ENCODE results near the gene MYO3A.
"Not testable (repeated sequence)": the region's sequence is repeated elsewhere in the genome, so short reads cannot be mapped to it uniquely, and the experiment has no call there.

MYO3A gene

DNA sequence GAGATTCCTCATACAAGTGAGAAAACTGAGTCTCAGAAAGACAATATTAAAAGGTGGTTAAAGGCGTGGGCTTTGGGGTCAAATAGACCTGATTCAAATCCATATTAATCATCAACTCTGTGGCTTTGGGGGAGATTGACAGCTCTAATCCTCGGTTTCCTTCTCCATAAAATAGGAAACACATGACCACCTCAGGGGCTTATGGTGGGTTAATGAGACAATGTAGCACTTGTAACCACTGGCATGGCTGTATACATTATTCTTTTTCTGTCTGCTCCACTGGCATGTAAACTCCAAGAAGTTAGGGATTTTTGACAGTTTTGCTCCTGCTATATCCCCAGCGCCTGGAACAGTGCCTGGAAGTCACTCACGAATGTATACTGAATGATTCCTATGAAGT lies 161.8 kb downstream of the MYO3A start:
- H3K4me1 ChIP-seq (ENCODE audit: control insufficient read depth, insufficient read depth, low read length): no peaks in the 10 kb centered on the region
- H3K36me3 ChIP-seq (ENCODE audit: control insufficient read depth, insufficient read depth, low read length): no peaks in the 10 kb centered on the region
- no peaks in the 10 kb centered on the region for H3K9me3 ChIP-seq (ENCODE audit: control insufficient read depth, low read length)
- no peaks in the 10 kb centered on the region for H3K27me3 ChIP-seq (ENCODE audit: control insufficient read depth, insufficient read depth, low read length)
- H3K4me3 ChIP-seq (ENCODE audit: low read length): no peak overlapping the region
- H3K9ac ChIP-seq (ENCODE audit: low read length): no peak overlapping the region

DNA sequence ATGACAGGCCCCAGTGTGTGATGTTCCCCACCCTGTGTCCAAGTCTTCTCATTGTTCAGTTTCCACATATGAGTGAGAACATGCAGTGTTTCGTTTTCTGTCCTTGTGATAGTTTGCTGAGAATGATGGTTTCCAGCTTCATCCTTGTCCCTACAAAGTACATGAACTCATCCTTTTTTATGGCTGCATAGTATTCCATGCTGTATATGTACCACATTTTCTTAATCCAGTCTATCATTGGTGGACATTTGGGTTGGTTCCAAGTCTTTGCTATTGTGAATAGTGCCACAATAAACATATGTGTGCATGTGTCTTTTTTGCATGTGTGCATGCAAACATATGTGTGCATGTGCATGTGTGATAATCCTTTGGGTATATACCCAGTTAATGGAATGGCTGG lies 163.5 kb downstream of the MYO3A start:
- H3K9ac ChIP-seq (ENCODE audit: low read length); H3K4me3 ChIP-seq (ENCODE audit: low read length); H3K9me3 ChIP-seq (ENCODE audit: control insufficient read depth, low read length); H3K36me3 ChIP-seq (ENCODE audit: control insufficient read depth, insufficient read depth, low read length); H3K4me1 ChIP-seq (ENCODE audit: control insufficient read depth, insufficient read depth, low read length); H3K27me3 ChIP-seq (ENCODE audit: control insufficient read depth, insufficient read depth, low read length): not testable (repeated sequence)

DNA sequence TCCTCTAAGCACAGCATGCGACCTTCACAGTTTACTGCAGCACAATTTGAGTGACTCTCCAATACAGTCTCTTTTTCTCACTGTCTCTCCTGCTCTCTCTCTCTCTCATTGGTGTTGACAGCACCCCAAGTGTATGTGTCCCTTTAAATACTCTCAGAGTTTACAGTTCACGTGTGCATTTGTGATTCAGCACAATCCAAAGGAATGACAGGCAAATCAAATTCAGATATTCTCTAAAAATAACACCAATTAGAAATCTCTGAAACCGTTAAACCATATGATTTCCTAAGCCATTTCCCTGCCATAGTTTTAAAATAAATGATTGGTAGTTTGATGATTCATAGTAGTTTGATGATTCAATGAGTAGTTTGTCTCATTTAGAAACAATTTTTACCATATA lies 178.5 kb downstream of the MYO3A start:
- no peaks in the 10 kb centered on the region for H3K4me1 ChIP-seq (ENCODE audit: control insufficient read depth, insufficient read depth, low read length)
- no peaks in the 10 kb centered on the region for H3K9me3 ChIP-seq (ENCODE audit: control insufficient read depth, low read length)
- H3K9ac ChIP-seq (ENCODE audit: low read length): no peak overlapping the region
- H3K36me3 ChIP-seq (ENCODE audit: control insufficient read depth, insufficient read depth, low read length): no peaks in the 10 kb centered on the region
- no peaks in the 10 kb centered on the region for H3K27me3 ChIP-seq (ENCODE audit: control insufficient read depth, insufficient read depth, low read length)
- H3K4me3 ChIP-seq (ENCODE audit: low read length): no peak overlapping the region

DNA sequence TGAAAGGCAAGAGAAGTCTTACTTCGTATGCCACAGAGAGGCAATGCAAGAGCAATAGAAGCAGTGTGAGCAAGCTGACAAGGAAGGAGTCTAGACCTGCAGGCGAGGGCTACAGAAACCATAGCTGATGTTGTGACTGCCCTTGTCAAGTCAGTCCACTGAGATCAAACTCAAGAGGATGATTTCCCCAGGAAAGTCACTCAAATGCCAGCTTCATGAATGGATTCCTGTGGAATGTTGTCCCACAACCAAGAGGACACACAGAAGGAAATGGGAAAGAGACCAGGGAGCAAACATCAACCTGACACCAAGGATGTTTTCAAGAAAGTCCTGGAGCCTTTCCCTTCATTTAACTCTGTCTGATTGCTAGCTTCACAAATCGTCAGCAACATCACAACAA lies 204.6 kb downstream of the MYO3A start:
- Histone ChIP-seq H3K4me3 (ENCODE audit: low read length) (no peak overlapping the region), H3K9me3 (ENCODE audit: control insufficient read depth, low read length) (no peaks in the 10 kb centered on the region), H3K9ac (ENCODE audit: low read length) (no peak overlapping the region), H3K4me1 (ENCODE audit: control insufficient read depth, insufficient read depth, low read length) (no peaks in the 10 kb centered on the region), H3K27me3 (ENCODE audit: control insufficient read depth, insufficient read depth, low read length) (no peaks in the 10 kb centered on the region), H3K36me3 (ENCODE audit: control insufficient read depth, insufficient read depth, low read length) (no peaks in the 10 kb centered on the region)

DNA sequence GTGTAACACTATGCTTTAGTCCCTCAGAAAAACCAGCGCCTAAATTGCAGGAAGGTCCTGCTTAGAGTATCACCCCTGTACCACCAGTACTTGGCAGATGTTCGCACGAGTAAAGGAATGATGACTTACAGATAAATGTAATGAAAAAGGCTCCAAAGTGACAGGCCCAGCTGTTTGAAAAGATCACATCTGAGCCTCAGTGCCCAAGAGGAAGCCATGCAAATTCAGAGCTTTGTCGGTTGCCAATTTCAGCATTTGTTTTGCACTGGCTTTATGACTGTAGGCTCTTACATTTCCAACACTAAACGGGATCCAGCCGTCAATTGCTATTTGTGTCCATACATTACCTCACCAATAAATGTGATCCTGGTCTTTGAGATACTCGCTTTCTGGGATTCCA lies 222.0 kb downstream of the MYO3A start:
- H3K36me3 ChIP-seq (ENCODE audit: control insufficient read depth, insufficient read depth, low read length): no peaks in the 10 kb centered on the region
- H3K27me3 ChIP-seq (ENCODE audit: control insufficient read depth, insufficient read depth, low read length): no peaks in the 10 kb centered on the region
- H3K9ac ChIP-seq (ENCODE audit: low read length): no peak overlapping the region
- H3K9me3 ChIP-seq (ENCODE audit: control insufficient read depth, low read length): no peaks in the 10 kb centered on the region
- H3K4me3 ChIP-seq (ENCODE audit: low read length): no peak overlapping the region
- H3K4me1 ChIP-seq (ENCODE audit: control insufficient read depth, insufficient read depth, low read length): no peaks in the 10 kb centered on the region

DNA sequence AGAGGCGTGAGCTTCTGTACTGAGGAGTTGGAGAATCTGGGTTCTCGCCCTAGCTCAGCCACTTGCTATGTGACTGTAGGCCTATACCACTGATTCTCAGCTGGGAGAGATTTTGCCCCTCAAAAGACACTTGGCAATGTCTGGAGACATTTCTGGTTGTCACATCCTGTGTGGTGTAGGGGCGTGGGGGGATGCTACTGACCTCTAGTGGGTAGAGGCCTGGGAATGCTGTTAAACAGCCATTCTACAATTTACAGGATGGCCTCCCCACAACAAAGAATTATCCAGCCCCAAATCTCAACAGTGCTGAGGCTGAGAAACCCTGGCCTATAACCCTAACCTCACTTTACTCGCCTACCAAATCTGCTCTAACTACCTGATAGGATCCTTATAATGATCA lies 223.7 kb downstream of the MYO3A start:
- Histone ChIP-seq H3K4me1 (ENCODE audit: control insufficient read depth, insufficient read depth, low read length) (no peaks in the 10 kb centered on the region), H3K27me3 (ENCODE audit: control insufficient read depth, insufficient read depth, low read length) (no peaks in the 10 kb centered on the region), H3K4me3 (ENCODE audit: low read length) (no peak overlapping the region), H3K36me3 (ENCODE audit: control insufficient read depth, insufficient read depth, low read length) (no peaks in the 10 kb centered on the region), H3K9me3 (ENCODE audit: control insufficient read depth, low read length) (no peaks in the 10 kb centered on the region), H3K9ac (ENCODE audit: low read length) (no peak overlapping the region)

DNA sequence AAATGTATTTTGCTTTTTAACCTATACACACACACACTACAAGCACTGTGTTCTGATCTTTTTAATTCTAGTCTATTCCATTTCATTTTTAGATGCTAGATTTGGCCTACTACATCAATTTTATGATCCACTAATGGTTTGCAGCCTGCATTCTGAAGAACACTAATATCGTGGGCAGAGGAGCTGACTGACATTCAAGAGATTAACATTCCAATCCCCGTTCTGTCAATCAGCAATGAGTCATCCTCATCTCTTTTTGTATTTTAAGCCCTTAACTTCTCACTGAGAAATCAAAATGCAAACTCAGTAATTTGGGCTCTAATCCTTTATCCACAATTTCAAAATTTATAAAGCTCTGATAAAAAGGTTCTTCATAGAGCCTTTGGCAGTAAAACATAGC lies 235.4 kb downstream of the MYO3A start:
- Histone ChIP-seq H3K9me3 (ENCODE audit: control insufficient read depth, low read length) (no peaks in the 10 kb centered on the region), H3K4me1 (ENCODE audit: control insufficient read depth, insufficient read depth, low read length) (no peaks in the 10 kb centered on the region), H3K27me3 (ENCODE audit: control insufficient read depth, insufficient read depth, low read length) (no peaks in the 10 kb centered on the region), H3K9ac (ENCODE audit: low read length) (no peak overlapping the region), H3K4me3 (ENCODE audit: low read length) (no peak overlapping the region), H3K36me3 (ENCODE audit: control insufficient read depth, insufficient read depth, low read length) (no peaks in the 10 kb centered on the region)

DNA sequence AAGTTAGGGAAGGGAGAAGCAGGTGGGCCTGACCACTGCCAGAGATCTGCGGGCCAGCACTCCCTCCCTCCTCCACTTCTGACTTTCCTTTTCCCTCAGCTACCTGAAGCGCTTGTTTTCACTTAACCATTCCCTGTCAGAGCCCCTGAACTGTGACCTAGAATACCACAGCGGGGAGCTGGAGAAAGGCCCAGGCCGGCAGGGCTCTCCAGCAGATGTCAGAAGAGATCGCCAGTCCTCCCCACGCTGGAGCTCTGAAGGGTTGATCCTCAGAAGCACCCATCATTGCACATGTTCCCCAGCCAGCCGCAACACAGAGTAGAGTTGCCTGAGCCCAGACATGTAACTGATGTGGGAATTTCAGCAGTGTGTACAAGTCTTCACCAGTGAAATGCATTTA lies 238.1 kb downstream of the MYO3A start:
- H3K9me3 ChIP-seq (ENCODE audit: control insufficient read depth, low read length): no peaks in the 10 kb centered on the region
- no peaks in the 10 kb centered on the region for H3K4me1 ChIP-seq (ENCODE audit: control insufficient read depth, insufficient read depth, low read length)
- no peaks in the 10 kb centered on the region for H3K36me3 ChIP-seq (ENCODE audit: control insufficient read depth, insufficient read depth, low read length)
- H3K27me3 ChIP-seq (ENCODE audit: control insufficient read depth, insufficient read depth, low read length): no peaks in the 10 kb centered on the region
- H3K4me3 ChIP-seq (ENCODE audit: low read length): no peak overlapping the region
- H3K9ac ChIP-seq (ENCODE audit: low read length): no peak overlapping the region

DNA sequence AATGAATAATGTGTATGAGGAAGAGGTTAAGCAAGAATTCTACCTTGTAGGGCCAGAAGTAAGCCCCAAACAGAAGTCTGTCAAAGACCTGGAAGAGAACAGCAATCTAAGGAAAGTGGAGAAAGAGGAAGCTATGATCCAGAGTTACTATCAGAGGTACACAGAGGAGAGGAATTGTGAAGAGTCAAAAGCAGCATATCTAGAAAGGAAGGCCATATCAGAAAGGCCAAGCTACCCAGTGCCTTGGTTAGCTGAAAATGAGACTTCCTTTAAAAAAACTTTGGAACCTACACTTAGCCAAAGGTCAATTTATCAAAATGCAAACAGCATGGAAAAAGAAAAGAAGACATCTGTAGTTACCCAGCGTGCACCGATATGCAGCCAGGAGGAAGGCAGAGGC lies 239.8 kb downstream of the MYO3A start:
- H3K27me3 ChIP-seq (ENCODE audit: control insufficient read depth, insufficient read depth, low read length): no peaks in the 10 kb centered on the region
- no peak overlapping the region for H3K4me3 ChIP-seq (ENCODE audit: low read length)
- no peaks in the 10 kb centered on the region for H3K4me1 ChIP-seq (ENCODE audit: control insufficient read depth, insufficient read depth, low read length)
- no peak overlapping the region for H3K9ac ChIP-seq (ENCODE audit: low read length)
- no peaks in the 10 kb centered on the region for H3K36me3 ChIP-seq (ENCODE audit: control insufficient read depth, insufficient read depth, low read length)
- H3K9me3 ChIP-seq (ENCODE audit: control insufficient read depth, low read length): no peaks in the 10 kb centered on the region

DNA sequence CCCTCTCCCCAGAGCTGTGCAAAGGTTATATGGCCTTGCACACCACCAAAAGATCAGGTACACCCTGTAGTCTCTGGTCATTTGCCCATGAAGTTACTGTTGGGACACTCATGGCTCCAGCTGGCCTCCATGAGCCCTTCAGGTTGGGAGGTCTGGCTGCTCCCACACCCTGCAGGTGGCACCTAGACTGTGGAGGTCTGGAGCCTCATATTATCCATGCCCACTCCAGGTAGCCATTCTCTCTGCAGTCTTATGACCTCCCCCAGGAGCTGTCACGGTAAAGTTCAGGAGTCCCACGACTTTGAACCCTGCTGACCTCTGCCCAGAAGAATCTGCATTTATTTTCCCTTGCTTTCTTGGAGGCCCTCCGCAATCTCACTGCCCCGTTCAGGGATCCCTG lies 243.3 kb downstream of the MYO3A start:
- H3K36me3 ChIP-seq (ENCODE audit: control insufficient read depth, insufficient read depth, low read length): no peaks in the 10 kb centered on the region
- no peaks in the 10 kb centered on the region for H3K27me3 ChIP-seq (ENCODE audit: control insufficient read depth, insufficient read depth, low read length)
- H3K9ac ChIP-seq (ENCODE audit: low read length): no peak overlapping the region
- no peak overlapping the region for H3K4me3 ChIP-seq (ENCODE audit: low read length)
- H3K4me1 ChIP-seq (ENCODE audit: control insufficient read depth, insufficient read depth, low read length): no peaks in the 10 kb centered on the region
- H3K9me3 ChIP-seq (ENCODE audit: control insufficient read depth, low read length): no peaks in the 10 kb centered on the region

DNA sequence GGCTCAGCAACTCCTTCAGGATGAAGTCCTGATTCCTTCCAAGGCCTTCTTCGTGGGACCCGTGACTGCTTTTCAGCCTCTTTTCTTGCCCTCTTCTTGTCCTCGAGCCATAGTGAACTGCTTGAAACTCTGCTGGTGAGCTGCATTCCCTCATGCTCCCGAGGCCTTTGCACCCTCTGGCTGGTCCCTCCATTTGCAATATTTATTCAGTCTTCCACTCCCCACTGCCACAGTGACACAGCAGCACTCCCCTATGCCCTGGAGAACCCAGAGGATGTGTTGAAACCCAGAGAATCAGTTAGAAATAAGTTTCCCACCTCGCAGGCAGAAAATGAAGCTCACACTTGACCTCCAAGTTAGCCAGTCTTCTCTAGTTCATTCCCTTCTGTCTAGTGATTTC lies 260.2 kb downstream of the MYO3A start:
- Histone ChIP-seq H3K9me3 (ENCODE audit: control insufficient read depth, low read length) (no peaks in the 10 kb centered on the region), H3K4me3 (ENCODE audit: low read length) (no peak overlapping the region), H3K9ac (ENCODE audit: low read length) (no peak overlapping the region), H3K27me3 (ENCODE audit: control insufficient read depth, insufficient read depth, low read length) (no peaks in the 10 kb centered on the region), H3K36me3 (ENCODE audit: control insufficient read depth, insufficient read depth, low read length) (no peaks in the 10 kb centered on the region), H3K4me1 (ENCODE audit: control insufficient read depth, insufficient read depth, low read length) (no peaks in the 10 kb centered on the region)

DNA sequence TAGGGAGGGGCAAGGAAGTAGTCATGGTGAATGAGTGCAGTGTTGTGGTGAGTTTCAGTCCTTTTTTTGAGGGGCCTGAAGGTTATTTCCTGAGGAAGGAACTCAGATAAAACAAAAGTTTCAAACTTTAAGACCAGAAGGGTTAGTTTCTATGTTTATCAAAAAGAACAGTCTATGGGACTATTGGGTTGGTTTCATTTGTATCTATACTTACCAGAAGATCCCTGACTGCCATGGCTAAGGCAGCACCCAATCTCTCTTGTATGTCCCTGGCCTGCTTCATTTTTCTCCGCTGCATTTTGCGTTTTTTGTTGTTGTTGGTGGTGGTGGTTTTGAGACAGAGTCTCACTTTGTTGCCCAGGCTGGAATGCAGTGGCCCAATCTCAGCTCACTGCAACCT lies 263.2 kb downstream of the MYO3A start:
- no peaks in the 10 kb centered on the region for H3K9me3 ChIP-seq (ENCODE audit: control insufficient read depth, low read length)
- no peaks in the 10 kb centered on the region for H3K4me1 ChIP-seq (ENCODE audit: control insufficient read depth, insufficient read depth, low read length)
- no peak overlapping the region for H3K9ac ChIP-seq (ENCODE audit: low read length)
- no peaks in the 10 kb centered on the region for H3K27me3 ChIP-seq (ENCODE audit: control insufficient read depth, insufficient read depth, low read length)
- H3K4me3 ChIP-seq (ENCODE audit: low read length): no peak overlapping the region
- no peaks in the 10 kb centered on the region for H3K36me3 ChIP-seq (ENCODE audit: control insufficient read depth, insufficient read depth, low read length)

DNA sequence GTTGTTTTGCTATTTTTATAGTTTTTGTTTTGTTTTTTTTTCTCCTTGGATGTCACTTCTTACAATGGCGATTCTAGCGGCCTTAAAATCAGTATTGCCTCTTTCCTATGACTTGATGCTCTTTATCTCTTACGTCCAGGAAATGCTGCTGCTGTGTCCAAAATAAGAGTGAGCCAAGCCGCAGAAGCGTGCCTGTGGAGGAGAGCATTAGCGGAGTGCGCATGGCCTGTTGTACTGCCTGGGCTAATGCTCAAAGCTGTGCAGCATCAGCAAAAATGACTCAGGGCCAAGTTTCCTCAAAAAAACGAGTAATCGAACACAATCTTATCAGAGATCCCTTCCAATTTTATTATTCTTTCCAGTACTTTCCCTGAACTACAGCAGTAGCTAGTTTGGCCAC lies 264.1 kb downstream of the MYO3A start:
- Histone ChIP-seq H3K4me1 (ENCODE audit: control insufficient read depth, insufficient read depth, low read length) (no peaks in the 10 kb centered on the region), H3K9me3 (ENCODE audit: control insufficient read depth, low read length) (no peaks in the 10 kb centered on the region), H3K27me3 (ENCODE audit: control insufficient read depth, insufficient read depth, low read length) (no peaks in the 10 kb centered on the region), H3K36me3 (ENCODE audit: control insufficient read depth, insufficient read depth, low read length) (no peaks in the 10 kb centered on the region), H3K9ac (ENCODE audit: low read length) (no peak overlapping the region), H3K4me3 (ENCODE audit: low read length) (no peak overlapping the region)
